Mesothelial cell of epicardium (in vitro differentiated cells): ENCODE results near the gene KRT24. TPM values are rescaled to one million over a fixed set of nuclear protein-coding genes. Genes with fewer than 3 reads are reported as not detected.

Experiments
- DNase-seq, 2 experiments: peaks; one replicate each; pipeline ENCODE4 v3.0.0; 2021; ENCODE audit warnings: low spot score in 2 of 2; ENCODE audit not compliant: unreplicated experiment in 2 of 2
- H3K27ac Mint-ChIP-seq: 2 replicates; pipeline ENCODE4 v1.8.0; 2021; ENCODE audit warnings: mixed read lengths
- H3K27me3 Mint-ChIP-seq: 2 replicates; pipeline ENCODE4 v1.8.0; 2021; ENCODE audit warnings: low read depth, mixed read lengths
- H3K36me3 Mint-ChIP-seq: 2 replicates; pipeline ENCODE4 v1.8.0; 2021; ENCODE audit warnings: mixed read lengths
- H3K4me1 Mint-ChIP-seq: 2 replicates; pipeline ENCODE4 v1.8.0; 2021; ENCODE audit warnings: mixed read lengths
- H3K4me3 Mint-ChIP-seq: 2 replicates; pipeline ENCODE4 v1.8.0; 2021; ENCODE audit warnings: mild to moderate bottlenecking, moderate library complexity, mixed read lengths
- H3K9me3 Mint-ChIP-seq: 2 replicates; pipeline ENCODE4 v1.8.0; 2021; ENCODE audit warnings: mixed read lengths
- CTCF ChIP-seq: fragments of 200-600 bp; sonication (generic); IDR thresholded peaks from one replicate; pipeline ENCODE4 v1.5.0; 2021; ENCODE audit warnings: antibody characterized with exemption; ENCODE audit not compliant: unreplicated experiment
- total RNA-seq: library from RNA; stranded (reverse); gene quantifications from 3 replicates; pipeline ENCODE4 v1.2.1, GENCODE V29; 2021

KRT24 gene
- total RNA-seq, 1 donor from 2014 or later: not detected

- peaks cover 24% of the 10 kb centered on the region for H3K27me3 Mint-ChIP-seq
- DNase-seq: no peak
- no peak overlapping the region for H3K4me3 Mint-ChIP-seq
- H3K27ac Mint-ChIP-seq: no peak overlapping the region
- H3K4me1 Mint-ChIP-seq: peaks cover 13% of the 10 kb centered on the region
- H3K36me3 Mint-ChIP-seq: no peaks in the 10 kb centered on the region
- H3K9me3 Mint-ChIP-seq: no peaks in the 10 kb centered on the region
- no peak for TF ChIP-seq CTCF
Measured at GRCh38 chr17:40722241-40722640, 18.7 kb upstream of the KRT24 start.

GRCh38 chr17:40720899-40721298 is 17.3 kb upstream of the KRT24 start:
- Mint-ChIP-seq H3K4me1 (peaks cover 13% of the 10 kb centered on the region), H3K36me3 (no peaks in the 10 kb centered on the region), H3K9me3 (peaks cover 4% of the 10 kb centered on the region), H3K27me3 (peaks cover 18% of the 10 kb centered on the region), H3K27ac (no peak overlapping the region), H3K4me3 (no peak overlapping the region)
- no peak for TF ChIP-seq CTCF
- DNase-seq: no peak

- Mint-ChIP-seq H3K4me3 (no peak overlapping the region), H3K27me3 (peaks cover 10% of the 10 kb centered on the region), H3K4me1 (peaks cover 13% of the 10 kb centered on the region), H3K36me3 (no peaks in the 10 kb centered on the region), H3K27ac (no peak overlapping the region), H3K9me3 (peaks cover 4% of the 10 kb centered on the region)
- DNase-seq: no peak
- no peak for TF ChIP-seq CTCF
Measured at GRCh38 chr17:40718930-40719329, 15.4 kb upstream of the KRT24 start.

- no peak for DNase-seq
- Mint-ChIP-seq H3K4me3 (no peak overlapping the region), H3K27me3 (peaks cover 5% of the 10 kb centered on the region), H3K9me3 (peaks cover 4% of the 10 kb centered on the region), H3K4me1 (peaks cover 13% of the 10 kb centered on the region), H3K27ac (no peak overlapping the region), H3K36me3 (no peaks in the 10 kb centered on the region)
- TF ChIP-seq CTCF: no peak
Measured at GRCh38 chr17:40717776-40718175, 14.2 kb upstream of the KRT24 start.

GRCh38 chr17:40714473-40714872 is 10.9 kb upstream of the KRT24 start:
- no peak for TF ChIP-seq CTCF
- Mint-ChIP-seq H3K4me3 (no peak overlapping the region), H3K4me1 (peaks cover 4% of the 10 kb centered on the region), H3K9me3 (peaks cover 4% of the 10 kb centered on the region), H3K27me3 (peaks cover 7% of the 10 kb centered on the region), H3K27ac (no peak overlapping the region), H3K36me3 (no peaks in the 10 kb centered on the region)
- no peak for DNase-seq

GRCh38 chr17:40707745-40708144 is 4.2 kb upstream of the KRT24 start:
- no peak overlapping the region for H3K27ac Mint-ChIP-seq
- DNase-seq: no peak

More at GRCh38 chr17:40707745-40708144, 4.2 kb upstream of the KRT24 start:
- TF ChIP-seq CTCF: no peak
- H3K9me3 Mint-ChIP-seq: no peaks in the 10 kb centered on the region
- no peaks in the 10 kb centered on the region for H3K36me3 Mint-ChIP-seq
- H3K4me1 Mint-ChIP-seq: peaks cover 17% of the 10 kb centered on the region
- H3K4me3 Mint-ChIP-seq: no peak overlapping the region
- peaks cover 5% of the 10 kb centered on the region for H3K27me3 Mint-ChIP-seq
